Hematopoietic multipotent progenitor cell treated with erythropoietin and hydrocortisone succinate and interleukin-3 and kit ligand, for 8 days (in vitro differentiated cells): ENCODE data around the gene SGSM1.
A peak's percentile ranks its signal among the peaks of the same experiment; 100 is the strongest.
"Not testable (repeated sequence)": the region's sequence is repeated elsewhere in the genome, so short reads cannot be mapped to it uniquely, and the experiment has no call there.

Experiments used
- DNase-seq: peaks from one replicate; pipeline ENCODE4 v3.0.0-alpha.2; 2015

Gene SGSM1

GRCh38 chr22:24845041-24845898 lies 39.3 kb downstream of the SGSM1 start:
- DNase-seq, result no peak

GRCh38 chr22:24847490-24847889 lies 41.5 kb downstream of the SGSM1 start:
- DNase-seq, result no peak

DNA sequence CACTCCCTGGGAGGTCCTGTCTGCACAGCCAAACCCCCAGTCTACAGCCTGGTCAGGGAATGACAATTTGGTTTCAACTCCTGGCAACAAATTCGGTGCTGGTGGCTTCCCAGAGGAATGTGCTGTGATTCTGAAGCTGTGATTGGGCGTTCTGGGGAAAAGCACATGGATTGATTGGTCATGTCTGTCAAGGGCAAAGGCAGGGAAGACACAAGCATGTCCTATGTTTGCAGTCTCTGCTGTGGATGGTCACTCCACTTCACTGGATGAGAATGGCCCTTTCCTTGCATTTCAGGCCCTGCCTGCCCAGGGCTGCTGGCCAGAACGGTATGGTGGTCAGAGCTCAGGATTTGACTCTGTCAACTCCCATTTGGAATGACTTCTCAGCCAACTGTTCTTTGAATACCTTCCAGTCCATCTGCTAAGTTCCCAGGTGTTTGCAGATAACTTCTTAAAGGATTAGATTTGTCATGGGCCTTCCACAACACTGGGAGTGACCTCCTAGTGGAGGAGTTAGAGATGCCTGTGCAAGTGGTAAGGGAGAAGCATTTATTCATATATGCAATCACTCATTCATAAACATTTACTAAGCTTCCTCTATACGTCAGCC lies 42.7 kb downstream of the SGSM1 start:
- DNase-seq, result no peak

DNA sequence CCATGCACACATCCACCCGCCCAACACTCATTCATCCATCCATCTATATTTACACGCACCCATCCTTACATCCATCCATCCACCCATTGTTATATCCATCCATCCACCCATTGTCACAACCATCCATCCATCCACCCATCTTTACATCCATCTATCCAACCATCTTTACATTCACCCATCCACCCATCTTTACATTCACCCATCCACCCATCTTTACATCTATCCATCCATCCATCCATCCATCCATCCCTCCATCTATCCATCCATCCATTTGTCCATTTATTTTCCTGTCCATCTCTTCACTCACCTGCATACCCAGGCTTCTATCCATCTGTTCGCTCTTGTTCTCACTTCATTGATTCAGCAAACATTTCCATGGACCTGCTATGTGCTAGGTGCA lies 49.8 kb downstream of the SGSM1 start:
- DNase-seq, result no peak

- no peak for DNase-seq
These were observed 51.6 kb downstream of the SGSM1 start for GRCh38 chr22:24857576-24857975.

DNA sequence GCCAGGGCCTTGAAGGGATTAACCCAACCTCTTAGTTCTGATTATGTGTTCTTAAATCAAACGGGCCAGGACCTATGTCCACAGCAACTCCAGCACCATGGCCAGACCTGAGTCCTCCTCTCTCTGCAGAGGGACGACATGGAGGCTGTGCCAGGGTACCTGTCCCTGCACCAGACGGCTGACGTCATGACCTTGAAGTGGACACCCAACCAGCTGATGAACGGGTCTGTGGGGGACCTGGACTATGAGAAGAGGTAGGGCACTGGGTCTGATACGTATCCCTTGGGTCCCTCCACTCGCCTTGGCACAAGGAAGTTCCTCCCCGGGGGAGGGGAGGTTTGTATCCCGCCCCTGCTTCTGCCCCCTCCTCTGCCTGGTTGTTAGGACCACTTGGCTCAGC lies 53.6 kb downstream of the SGSM1 start:
- no peak for DNase-seq

GRCh38 chr22:24865508-24865907 lies 59.5 kb downstream of the SGSM1 start:
- DNase-seq, result no peak

GRCh38 chr22:24867323-24868022 lies 61.5 kb downstream of the SGSM1 start:
- DNase-seq, result no peak

- no peak for DNase-seq
These were observed 63.0 kb downstream of the SGSM1 start for GRCh38 chr22:24868979-24869378.

DNA sequence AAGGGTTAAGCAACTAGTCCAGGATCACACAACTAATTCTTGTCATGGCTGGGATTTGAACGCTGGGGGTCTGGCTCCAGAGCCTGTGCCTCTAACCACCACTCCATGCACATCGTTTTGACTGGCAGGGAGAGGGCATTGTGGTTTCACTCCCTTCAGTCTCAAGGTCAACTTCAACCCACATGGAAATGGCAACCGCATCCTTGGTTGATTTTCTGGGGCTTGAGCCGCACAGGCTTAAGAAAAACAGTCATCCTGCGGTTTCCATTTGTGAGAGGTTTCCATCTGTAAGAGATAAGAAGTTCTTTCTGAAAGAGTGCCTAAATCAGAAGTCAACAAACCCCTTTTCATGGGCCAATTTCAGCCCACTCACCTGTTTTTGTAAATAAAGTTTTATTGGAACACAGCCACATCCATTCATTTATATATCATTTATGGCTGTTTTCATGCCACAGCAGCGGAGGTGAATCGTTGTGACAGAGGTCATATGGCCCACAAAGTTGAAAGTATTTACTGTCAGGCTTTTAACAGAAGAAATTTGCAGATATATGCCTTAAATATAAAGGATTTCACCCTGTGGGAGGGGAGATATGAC lies 65.7 kb downstream of the SGSM1 start:
- no peak for DNase-seq

DNA sequence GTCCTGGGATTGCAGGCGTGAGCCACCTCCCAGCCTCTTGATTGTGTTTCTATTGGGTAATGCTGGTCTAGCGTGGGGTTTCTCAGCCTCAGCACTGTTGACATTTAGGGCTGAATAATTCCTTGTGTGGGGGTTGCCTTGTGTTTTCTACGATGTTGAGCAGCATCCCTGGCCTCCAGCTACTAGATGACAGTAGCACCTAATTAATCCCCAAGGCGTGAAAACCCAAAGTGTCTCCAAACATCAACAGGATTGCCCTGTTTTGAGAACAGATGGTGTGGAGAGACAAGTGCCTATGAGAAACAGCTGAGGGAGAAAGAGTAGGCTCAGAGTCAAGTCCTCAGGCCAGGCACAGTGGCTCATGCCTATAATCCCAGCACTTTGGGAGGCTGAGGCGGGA lies 67.2 kb downstream of the SGSM1 start:
- no peak for DNase-seq

DNA sequence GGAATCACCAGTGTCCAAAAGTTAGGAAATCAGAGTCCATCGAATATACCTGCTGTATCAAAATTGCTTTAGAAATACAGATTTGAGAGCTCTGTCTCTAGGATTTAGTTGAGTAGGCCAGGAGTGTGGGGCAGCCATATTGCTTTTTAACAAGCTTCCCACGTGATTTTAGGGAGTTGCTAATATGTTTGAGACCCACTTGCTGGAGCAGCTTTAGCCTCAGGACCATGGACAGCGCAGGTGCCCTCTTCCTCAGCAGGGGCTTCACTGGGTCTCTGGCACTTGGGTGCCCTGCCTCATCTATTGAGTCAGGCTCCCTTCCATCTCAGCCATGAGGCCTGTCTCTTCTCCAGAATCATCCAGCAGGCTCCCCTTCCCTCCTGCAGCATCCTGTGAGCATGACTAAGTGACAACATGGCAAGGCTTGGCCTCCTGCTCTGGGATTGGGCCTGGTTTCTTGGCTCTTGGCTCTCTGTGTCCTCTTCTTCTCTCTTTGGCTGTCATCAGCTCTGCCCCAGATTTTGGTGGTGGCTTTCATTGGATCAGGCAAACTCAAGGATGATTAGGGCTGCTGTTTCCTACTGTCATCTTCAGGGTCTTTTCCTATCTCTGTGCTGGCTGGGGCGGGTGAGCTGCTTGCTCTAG lies 70.0 kb downstream of the SGSM1 start:
- peak; percentile 20 for DNase-seq

DNA sequence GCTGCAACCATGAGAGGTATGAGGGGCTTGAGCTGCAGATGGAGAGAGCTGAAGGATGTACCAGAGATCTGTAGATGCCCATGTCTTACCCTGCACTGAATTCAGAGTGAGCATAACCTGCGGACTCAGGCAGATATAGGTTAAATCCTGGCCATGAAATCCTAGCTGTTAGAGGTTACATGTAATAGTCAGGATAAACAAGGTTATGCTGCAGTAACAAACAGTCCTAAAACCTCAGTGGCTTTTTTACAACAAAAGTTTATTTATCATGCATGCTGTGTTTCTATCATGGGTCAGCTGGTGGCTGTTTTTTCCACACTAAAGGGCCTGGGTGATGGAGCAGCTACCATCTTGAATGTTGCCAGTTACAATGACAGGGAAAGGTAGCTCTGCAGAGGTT lies 70.7 kb downstream of the SGSM1 start:
- no peak for DNase-seq

- no peak for DNase-seq
These were observed 73.0 kb downstream of the SGSM1 start for GRCh38 chr22:24878969-24879368.

DNA sequence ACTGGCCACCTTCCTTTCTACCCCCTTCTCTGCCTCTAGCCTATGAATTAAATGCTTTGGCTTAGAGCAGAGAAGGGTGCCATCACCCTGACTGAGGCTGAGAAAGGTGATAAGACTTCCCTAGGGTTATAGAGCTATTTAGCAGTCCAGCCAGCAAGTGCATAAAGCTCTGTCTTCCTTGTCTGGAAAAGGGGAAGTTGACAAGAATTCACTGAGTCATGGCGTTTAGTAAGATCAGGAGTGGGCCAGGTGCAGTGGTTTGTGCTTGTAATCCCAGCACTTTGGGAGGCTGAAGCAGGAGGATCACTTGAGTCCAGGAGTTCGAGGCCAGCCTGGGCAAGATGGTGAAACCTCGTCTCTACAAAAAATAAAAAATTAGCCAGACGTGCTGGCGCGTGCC lies 77.4 kb downstream of the SGSM1 start:
- no peak for DNase-seq

DNA sequence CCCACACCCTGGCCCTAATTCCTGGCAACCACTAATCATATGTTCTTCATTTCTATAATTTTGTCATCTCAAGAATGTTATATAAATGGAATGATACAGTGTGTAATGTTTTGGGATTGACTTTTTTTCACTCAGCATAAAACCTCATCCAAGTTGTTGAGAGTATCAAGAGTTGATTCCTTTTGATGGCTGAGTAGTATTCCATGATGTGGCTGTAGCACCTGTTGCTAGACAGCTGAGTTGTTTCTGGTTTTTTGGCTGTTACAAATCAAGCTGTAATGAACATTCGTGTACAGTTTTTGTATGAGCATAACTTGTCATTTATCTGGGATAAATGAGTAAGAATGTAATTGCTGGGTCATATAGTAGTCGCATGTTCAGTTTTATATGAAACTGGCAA lies 81.2 kb downstream of the SGSM1 start:
- no peak for DNase-seq

DNA sequence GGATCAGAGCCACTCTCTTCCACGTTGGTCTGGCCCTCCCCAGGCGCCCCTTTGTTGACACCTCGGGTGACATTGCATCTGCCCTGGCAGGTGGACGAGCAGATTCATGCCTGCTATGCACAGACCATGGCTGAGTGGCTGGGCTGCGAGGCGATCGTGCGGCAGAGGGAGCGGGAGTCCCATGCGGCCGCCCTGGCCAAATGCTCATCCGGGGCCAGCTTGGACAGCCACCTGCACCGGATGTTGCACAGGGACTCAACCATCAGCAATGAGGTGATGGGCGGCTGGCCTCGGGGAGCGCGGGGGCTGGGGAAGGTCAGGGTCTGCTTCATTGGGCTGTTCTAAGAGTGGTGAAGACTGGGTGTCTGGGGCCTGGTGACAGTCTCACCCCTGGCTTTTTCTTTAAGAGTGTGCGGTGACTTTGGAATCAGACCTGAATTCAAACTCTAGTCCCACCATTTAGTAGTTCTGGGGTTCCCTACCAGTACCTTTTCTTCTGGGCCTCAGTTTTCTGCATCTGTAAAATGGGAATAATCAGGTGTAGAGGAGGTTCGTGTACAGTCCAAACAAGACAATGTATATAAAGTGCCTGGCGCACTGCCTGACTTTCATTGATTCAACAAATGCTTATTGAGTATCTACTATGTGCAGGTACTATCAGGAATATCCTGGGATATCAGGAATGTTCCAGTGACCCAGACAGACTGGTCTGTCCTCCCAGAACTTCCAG lies 87.5 kb downstream of the SGSM1 start:
- no peak for DNase-seq

GRCh38 chr22:24894220-24894975 lies 88.4 kb downstream of the SGSM1 start:
- no peak for DNase-seq

DNA sequence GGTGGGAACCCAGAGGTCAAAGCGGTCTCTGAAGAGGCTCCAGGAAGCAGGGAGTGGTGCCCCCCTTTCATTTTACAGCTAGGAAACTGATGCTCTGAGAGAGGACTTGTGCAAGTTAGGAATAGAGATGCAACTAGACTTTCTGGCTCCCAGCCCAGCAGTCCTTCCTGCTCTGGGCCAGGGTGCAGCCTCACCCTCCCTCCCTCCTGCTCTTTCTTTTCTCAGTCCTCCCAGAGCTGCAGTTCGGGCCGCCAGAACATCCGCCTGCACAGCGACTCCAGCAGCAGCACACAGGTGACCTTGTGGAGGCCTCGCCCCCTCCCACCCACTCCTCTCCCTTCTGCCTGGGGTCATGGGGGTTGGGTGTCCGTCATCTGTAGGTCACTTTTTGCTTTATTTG lies 89.0 kb downstream of the SGSM1 start:
- no peak for DNase-seq

- DNase-seq, result no peak
These were observed 95.4 kb downstream of the SGSM1 start for GRCh38 chr22:24901448-24901847.

- DNase-seq, result no peak
These were observed 99.9 kb downstream of the SGSM1 start for GRCh38 chr22:24905909-24906308.

- not testable (repeated sequence) for DNase-seq
These were observed 101.1 kb downstream of the SGSM1 start for GRCh38 chr22:24907101-24907500.
